Measurements from ENCODE around the gene GLCCI1. TPM values are rescaled to one million over a fixed set of nuclear protein-coding genes. Genes with fewer than 3 reads are reported as not detected.

GLCCI1 gene
- total RNA-seq, 1 experiment from 2014 or later = 12.9 TPM

DNA sequence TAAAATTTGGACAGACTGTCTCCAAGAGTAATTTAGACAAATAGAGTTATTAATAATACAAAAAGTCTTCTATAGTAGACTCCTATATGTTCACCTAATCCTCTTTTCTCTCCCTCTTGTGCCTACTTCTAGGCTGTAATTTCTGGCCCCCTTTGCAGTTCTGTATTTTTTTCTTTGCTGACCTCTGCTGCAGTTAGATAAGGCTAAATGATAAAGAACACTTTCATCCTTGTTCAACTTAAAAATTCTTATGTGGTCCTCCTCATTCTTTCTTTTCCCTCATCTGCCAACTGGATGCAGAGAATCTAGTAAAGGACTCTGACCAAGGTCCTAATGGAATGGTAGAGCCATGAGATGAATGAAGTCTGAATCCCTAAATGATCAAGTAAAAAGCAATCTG is 20.1 kb downstream of the GLCCI1 start:
- TF ChIP-seq, protein P1, sequence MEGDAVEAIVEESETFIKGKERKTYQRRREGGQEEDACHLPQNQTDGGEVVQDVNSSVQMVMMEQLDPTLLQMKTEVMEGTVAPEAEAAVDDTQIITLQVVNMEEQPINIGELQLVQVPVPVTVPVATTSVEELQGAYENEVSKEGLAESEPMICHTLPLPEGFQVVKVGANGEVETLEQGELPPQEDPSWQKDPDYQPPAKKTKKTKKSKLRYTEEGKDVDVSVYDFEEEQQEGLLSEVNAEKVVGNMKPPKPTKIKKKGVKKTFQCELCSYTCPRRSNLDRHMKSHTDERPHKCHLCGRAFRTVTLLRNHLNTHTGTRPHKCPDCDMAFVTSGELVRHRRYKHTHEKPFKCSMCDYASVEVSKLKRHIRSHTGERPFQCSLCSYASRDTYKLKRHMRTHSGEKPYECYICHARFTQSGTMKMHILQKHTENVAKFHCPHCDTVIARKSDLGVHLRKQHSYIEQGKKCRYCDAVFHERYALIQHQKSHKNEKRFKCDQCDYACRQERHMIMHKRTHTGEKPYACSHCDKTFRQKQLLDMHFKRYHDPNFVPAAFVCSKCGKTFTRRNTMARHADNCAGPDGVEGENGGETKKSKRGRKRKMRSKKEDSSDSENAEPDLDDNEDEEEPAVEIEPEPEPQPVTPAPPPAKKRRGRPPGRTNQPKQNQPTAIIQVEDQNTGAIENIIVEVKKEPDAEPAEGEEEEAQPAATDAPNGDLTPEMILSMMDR (IDR thresholded peaks at IDR 0.05; ENCODE audit: unreplicated experiment) = no peak
- no TSS peak for BruUV-seq (replicated peaks)
- Mint-ChIP-seq H3K27me3 (ENCODE audit: unreplicated experiment) (no peaks in the 10 kb centered on the region), H3K4me3 (ENCODE audit: low read depth, unreplicated experiment) (no peak overlapping the region), H3K4me1 (ENCODE audit: low read depth, unreplicated experiment) (no peaks in the 10 kb centered on the region), H3K36me3 (ENCODE audit: insufficient read depth, unreplicated experiment) (no peaks in the 10 kb centered on the region), H3K9me3 (ENCODE audit: low read depth, unreplicated experiment) (peaks cover 7% of the 10 kb centered on the region), H3K27ac (ENCODE audit: unreplicated experiment) (no peak overlapping the region)
- intact Hi-C loops (cut with micrococcal nuclease; ENCODE audit: unreplicated experiment) = no loop called here
- CTCF ChIA-PET = no interaction called here
- no peak for DNase-seq

DNA sequence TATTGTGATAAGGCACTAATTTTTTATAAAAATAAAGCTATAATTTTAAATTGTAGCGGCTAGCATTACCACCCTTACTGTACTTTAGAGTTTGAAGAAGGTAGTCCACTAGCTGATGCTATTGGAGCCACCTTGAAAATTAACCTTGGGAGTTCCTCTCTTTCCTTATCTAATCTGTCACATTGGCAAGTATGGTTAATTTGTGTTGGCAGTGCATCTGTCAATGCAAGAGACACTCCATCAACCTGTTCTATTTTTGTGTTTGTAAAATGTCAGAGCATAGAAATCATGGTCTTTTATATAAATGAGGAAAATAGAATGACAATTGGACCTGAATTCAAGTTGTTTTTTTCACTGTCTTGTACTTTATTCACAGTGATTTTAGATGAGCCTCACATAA is 20.5 kb downstream of the GLCCI1 start:
- H3K36me3 Mint-ChIP-seq (ENCODE audit: insufficient read depth, unreplicated experiment) = no peaks in the 10 kb centered on the region
- BruUV-seq (replicated peaks) = no TSS peak

GRCh38 chr7:7989616-7990440 is 21.2 kb downstream of the GLCCI1 start:
- BruUV-seq (replicated peaks) = no TSS peak
- H3K27me3 Mint-ChIP-seq (ENCODE audit: unreplicated experiment) = no peaks in the 10 kb centered on the region
- H3K27ac Mint-ChIP-seq (ENCODE audit: unreplicated experiment) = no peak overlapping the region
- H3K9me3 Mint-ChIP-seq (ENCODE audit: low read depth, unreplicated experiment) = peaks cover 7% of the 10 kb centered on the region
- TF ChIP-seq, protein P1 (IDR thresholded peaks at IDR 0.05; ENCODE audit: unreplicated experiment) = no peak
- no peaks in the 10 kb centered on the region for H3K36me3 Mint-ChIP-seq (ENCODE audit: insufficient read depth, unreplicated experiment)
- peak overlapping the region; percentile 10 for H3K4me3 Mint-ChIP-seq (ENCODE audit: low read depth, unreplicated experiment)
- CTCF ChIA-PET = interaction anchor here (1.1 kb wide), 1 partner anchor 8 kb away, joined by 3 read pairs; no protein-coding TSS in a partner anchor
- no peak for DNase-seq
- intact Hi-C loops (cut with micrococcal nuclease; ENCODE audit: unreplicated experiment) = no loop called here
- no peaks in the 10 kb centered on the region for H3K4me1 Mint-ChIP-seq (ENCODE audit: low read depth, unreplicated experiment)

More for the DNA sequence above, 20.5 kb downstream of the GLCCI1 start:
- Mint-ChIP-seq H3K27me3 (ENCODE audit: unreplicated experiment) (no peaks in the 10 kb centered on the region), H3K27ac (ENCODE audit: unreplicated experiment) (no peak overlapping the region), H3K4me1 (ENCODE audit: low read depth, unreplicated experiment) (no peaks in the 10 kb centered on the region), H3K9me3 (ENCODE audit: low read depth, unreplicated experiment) (peaks cover 7% of the 10 kb centered on the region), H3K4me3 (ENCODE audit: low read depth, unreplicated experiment) (no peak overlapping the region)
- DNase-seq = no peak
- CTCF ChIA-PET = no interaction called here
- intact Hi-C loops (cut with micrococcal nuclease; ENCODE audit: unreplicated experiment) = no loop called here
- TF ChIP-seq, protein P1 (IDR thresholded peaks at IDR 0.05; ENCODE audit: unreplicated experiment) = no peak

GRCh38 chr7:7990441-7990761 is 21.8 kb downstream of the GLCCI1 start:
- Mint-ChIP-seq H3K36me3 (ENCODE audit: insufficient read depth, unreplicated experiment) (no peaks in the 10 kb centered on the region), H3K27me3 (ENCODE audit: unreplicated experiment) (no peaks in the 10 kb centered on the region), H3K4me3 (ENCODE audit: low read depth, unreplicated experiment) (no peak overlapping the region), H3K4me1 (ENCODE audit: low read depth, unreplicated experiment) (no peaks in the 10 kb centered on the region), H3K9me3 (ENCODE audit: low read depth, unreplicated experiment) (peaks cover 7% of the 10 kb centered on the region), H3K27ac (ENCODE audit: unreplicated experiment) (no peak overlapping the region)
- no peak for DNase-seq
- TF ChIP-seq, protein P1 (IDR thresholded peaks at IDR 0.05; ENCODE audit: unreplicated experiment) = no peak
- BruUV-seq (replicated peaks) = no TSS peak
- intact Hi-C loops (cut with micrococcal nuclease; ENCODE audit: unreplicated experiment) = no loop called here
- CTCF ChIA-PET = interaction anchor here (0.6 to 1.1 kb wide), 2 partner anchors 8 to 530 kb away, joined by 3 read pairs; no protein-coding TSS in a partner anchor

Measured in Calu3 (cell line).